Measurements from ENCODE around the gene EPB41L4B.

DNA sequence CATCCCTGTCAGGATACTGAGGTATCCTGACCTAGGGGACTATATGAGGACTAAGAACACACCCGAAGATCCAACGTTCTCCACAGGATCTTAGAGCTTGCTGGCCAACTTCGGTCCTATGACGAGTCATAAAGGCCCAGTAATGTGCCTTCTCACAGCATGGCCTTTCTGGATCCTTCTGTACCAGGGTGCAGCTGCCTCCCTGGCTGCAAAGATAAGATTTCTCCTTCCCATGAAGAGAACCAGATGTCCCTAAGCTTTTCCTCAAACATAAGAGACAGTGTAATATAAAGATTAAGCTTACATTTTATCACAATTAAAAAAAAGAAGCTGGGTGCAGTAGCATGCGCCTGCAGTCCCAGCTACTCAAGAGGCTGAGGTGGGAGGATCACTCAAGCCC is 18.3 kb downstream of the EPB41L4B start:
- TF ChIP-seq, protein P1, sequence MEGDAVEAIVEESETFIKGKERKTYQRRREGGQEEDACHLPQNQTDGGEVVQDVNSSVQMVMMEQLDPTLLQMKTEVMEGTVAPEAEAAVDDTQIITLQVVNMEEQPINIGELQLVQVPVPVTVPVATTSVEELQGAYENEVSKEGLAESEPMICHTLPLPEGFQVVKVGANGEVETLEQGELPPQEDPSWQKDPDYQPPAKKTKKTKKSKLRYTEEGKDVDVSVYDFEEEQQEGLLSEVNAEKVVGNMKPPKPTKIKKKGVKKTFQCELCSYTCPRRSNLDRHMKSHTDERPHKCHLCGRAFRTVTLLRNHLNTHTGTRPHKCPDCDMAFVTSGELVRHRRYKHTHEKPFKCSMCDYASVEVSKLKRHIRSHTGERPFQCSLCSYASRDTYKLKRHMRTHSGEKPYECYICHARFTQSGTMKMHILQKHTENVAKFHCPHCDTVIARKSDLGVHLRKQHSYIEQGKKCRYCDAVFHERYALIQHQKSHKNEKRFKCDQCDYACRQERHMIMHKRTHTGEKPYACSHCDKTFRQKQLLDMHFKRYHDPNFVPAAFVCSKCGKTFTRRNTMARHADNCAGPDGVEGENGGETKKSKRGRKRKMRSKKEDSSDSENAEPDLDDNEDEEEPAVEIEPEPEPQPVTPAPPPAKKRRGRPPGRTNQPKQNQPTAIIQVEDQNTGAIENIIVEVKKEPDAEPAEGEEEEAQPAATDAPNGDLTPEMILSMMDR (IDR thresholded peaks at IDR 0.05) = no peak
- TF ChIP-seq POLR2A (IDR thresholded peaks at IDR 0.05) = no peak
